ENCODE measurements around the gene USP46. TPM values are rescaled to one million over a fixed set of nuclear protein-coding genes. Genes with fewer than 3 reads are reported as not detected.

The USP46 gene
- total RNA-seq, 1 experiment from 2014 or later = 48.1 TPM

DNA sequence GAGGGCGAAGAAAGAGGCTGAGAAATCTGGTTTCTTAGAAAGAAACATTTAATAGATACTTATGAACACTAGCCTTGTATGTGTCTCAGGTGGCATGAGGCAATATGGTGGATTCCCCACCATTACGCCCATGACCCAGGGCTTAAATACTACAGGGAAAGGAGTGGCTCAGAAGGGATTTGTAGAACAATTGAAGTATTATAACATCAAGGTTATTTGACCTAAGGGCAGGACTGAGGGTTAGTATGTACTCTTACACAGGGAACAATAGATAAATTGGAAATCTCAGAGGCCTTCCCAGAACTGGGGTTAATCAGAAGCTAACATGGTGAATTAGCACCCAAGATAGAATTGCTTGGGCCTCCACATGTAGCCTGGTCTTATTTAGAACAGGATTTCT lies 11.0 kb upstream of the USP46 start:
- POLR2A ChIA-PET = interaction anchor here (1.0 kb wide), 1 partner anchor 42 kb away, joined by 3 read pairs; no protein-coding TSS in a partner anchor
- no peak for TF ChIP-seq TCF7 (CRISPR knock-in tag; IDR thresholded peaks at IDR 0.05; ENCODE audit: low read depth)
- no peak for TF ChIP-seq NR3C1 (CRISPR knock-in tag; conservative IDR thresholded peaks at IDR 0.05; ENCODE audit: low read depth)
- no peak for TF ChIP-seq GRHL2 (CRISPR knock-in tag; IDR thresholded peaks at IDR 0.05; ENCODE audit: insufficient replicate concordance, severe bottlenecking)
- TF ChIP-seq ZNF138 (CRISPR knock-in tag; conservative IDR thresholded peaks at IDR 0.05) = no peak
- TF ChIP-seq FOXP1 (CRISPR knock-in tag; IDR thresholded peaks at IDR 0.05; ENCODE audit: borderline replicate concordance) = no peak
- TF ChIP-seq, protein P1, sequence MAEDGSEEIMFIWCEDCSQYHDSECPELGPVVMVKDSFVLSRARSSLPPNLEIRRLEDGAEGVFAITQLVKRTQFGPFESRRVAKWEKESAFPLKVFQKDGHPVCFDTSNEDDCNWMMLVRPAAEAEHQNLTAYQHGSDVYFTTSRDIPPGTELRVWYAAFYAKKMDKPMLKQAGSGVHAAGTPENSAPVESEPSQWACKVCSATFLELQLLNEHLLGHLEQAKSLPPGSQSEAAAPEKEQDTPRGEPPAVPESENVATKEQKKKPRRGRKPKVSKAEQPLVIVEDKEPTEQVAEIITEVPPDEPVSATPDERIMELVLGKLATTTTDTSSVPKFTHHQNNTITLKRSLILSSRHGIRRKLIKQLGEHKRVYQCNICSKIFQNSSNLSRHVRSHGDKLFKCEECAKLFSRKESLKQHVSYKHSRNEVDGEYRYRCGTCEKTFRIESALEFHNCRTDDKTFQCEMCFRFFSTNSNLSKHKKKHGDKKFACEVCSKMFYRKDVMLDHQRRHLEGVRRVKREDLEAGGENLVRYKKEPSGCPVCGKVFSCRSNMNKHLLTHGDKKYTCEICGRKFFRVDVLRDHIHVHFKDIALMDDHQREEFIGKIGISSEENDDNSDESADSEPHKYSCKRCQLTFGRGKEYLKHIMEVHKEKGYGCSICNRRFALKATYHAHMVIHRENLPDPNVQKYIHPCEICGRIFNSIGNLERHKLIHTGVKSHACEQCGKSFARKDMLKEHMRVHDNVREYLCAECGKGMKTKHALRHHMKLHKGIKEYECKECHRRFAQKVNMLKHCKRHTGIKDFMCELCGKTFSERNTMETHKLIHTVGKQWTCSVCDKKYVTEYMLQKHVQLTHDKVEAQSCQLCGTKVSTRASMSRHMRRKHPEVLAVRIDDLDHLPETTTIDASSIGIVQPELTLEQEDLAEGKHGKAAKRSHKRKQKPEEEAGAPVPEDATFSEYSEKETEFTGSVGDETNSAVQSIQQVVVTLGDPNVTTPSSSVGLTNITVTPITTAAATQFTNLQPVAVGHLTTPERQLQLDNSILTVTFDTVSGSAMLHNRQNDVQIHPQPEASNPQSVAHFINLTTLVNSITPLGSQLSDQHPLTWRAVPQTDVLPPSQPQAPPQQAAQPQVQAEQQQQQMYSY (CRISPR knock-in tag; IDR thresholded peaks at IDR 0.05) = no peak
- TF ChIP-seq CREM (CRISPR knock-in tag; IDR thresholded peaks at IDR 0.05) = no peak
- TF ChIP-seq ZNF423 (CRISPR knock-in tag; IDR thresholded peaks at IDR 0.05) = no peak
- TF ChIP-seq, protein P2, sequence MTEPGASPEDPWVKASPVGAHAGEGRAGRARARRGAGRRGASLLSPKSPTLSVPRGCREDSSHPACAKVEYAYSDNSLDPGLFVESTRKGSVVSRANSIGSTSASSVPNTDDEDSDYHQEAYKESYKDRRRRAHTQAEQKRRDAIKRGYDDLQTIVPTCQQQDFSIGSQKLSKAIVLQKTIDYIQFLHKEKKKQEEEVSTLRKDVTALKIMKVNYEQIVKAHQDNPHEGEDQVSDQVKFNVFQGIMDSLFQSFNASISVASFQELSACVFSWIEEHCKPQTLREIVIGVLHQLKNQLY (CRISPR knock-in tag; IDR thresholded peaks at IDR 0.05) = no peak
- TF ChIP-seq, protein P3, sequence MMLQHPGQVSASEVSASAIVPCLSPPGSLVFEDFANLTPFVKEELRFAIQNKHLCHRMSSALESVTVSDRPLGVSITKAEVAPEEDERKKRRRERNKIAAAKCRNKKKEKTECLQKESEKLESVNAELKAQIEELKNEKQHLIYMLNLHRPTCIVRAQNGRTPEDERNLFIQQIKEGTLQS (CRISPR knock-in tag; conservative IDR thresholded peaks at IDR 0.05) = no peak
- no peak for TF ChIP-seq EMX1 (CRISPR knock-in tag; IDR thresholded peaks at IDR 0.05)
- no peak for TF ChIP-seq TEAD4 (CRISPR knock-in tag; IDR thresholded peaks at IDR 0.05)
- TF ChIP-seq, protein P4, sequence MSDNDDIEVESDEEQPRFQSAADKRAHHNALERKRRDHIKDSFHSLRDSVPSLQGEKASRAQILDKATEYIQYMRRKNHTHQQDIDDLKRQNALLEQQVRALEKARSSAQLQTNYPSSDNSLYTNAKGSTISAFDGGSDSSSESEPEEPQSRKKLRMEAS (CRISPR knock-in tag; IDR thresholded peaks at IDR 0.05) = no peak
- no peak for TF ChIP-seq SOX15 (CRISPR knock-in tag; IDR thresholded peaks at IDR 0.05)
- no peak for TF ChIP-seq RELA (CRISPR knock-in tag; IDR thresholded peaks at IDR 0.05; ENCODE audit: borderline replicate concordance)
- no peak for TF ChIP-seq MYBL2 (CRISPR knock-in tag; IDR thresholded peaks at IDR 0.05)
- peaks cover 4% of the 10 kb centered on the region; the same call in 1 of the 2 replicates for H3K4me1 Mint-ChIP-seq
- peaks cover 13% of the 10 kb centered on the region for H3K9me3 Mint-ChIP-seq
- H3K36me3 Mint-ChIP-seq = peaks cover 9% of the 10 kb centered on the region; the same call in 1 of the 2 replicates
- DNase-seq (ENCODE audit: low spot score) (no peak), ATAC-seq (no peak)
- no peaks in the 10 kb centered on the region; the same call in 1 of the 2 replicates for H3K27me3 Mint-ChIP-seq (ENCODE audit: low read depth)
- H3K4me3 Mint-ChIP-seq = no peak overlapping the region
- CTCF ChIA-PET = no interaction called here
- H3K27ac Mint-ChIP-seq = no peak overlapping the region

DNA sequence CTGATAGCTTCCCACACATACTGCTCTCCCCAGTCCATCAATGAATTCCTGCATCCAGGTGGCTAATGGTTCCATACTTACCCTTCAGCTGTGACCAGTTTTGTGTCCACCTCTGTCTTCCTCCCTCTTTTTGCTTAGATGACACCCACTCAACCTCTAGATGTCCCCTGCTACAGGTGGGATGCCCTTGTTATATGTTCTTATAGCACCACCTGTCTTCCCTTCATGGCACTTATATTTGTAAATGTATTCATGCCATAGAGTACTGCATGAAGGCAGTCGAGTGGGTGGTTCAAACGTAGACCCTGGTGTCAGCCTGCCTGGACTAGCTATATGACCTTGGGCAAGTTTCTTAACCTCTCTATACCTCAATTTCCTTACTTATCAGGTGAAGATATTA lies 6.5 kb upstream of the USP46 start:
- H3K36me3 Mint-ChIP-seq = peaks cover 35% of the 10 kb centered on the region
- ChIA-PET POLR2A (no interaction called here), CTCF (interaction anchor here (1.4 kb wide), 1 partner anchor 78 kb away, joined by 3 read pairs; no protein-coding TSS in a partner anchor)
- H3K9me3 Mint-ChIP-seq = peaks cover 31% of the 10 kb centered on the region
- peaks cover 4% of the 10 kb centered on the region for H3K27me3 Mint-ChIP-seq (ENCODE audit: low read depth)
- DNase-seq (ENCODE audit: low spot score) (no peak), ATAC-seq (peak; percentile 64)
- H3K4me3 Mint-ChIP-seq = no peak overlapping the region
- no peak overlapping the region for H3K27ac Mint-ChIP-seq
- peaks cover 15% of the 10 kb centered on the region for H3K4me1 Mint-ChIP-seq
- TF ChIP-seq, protein P5, sequence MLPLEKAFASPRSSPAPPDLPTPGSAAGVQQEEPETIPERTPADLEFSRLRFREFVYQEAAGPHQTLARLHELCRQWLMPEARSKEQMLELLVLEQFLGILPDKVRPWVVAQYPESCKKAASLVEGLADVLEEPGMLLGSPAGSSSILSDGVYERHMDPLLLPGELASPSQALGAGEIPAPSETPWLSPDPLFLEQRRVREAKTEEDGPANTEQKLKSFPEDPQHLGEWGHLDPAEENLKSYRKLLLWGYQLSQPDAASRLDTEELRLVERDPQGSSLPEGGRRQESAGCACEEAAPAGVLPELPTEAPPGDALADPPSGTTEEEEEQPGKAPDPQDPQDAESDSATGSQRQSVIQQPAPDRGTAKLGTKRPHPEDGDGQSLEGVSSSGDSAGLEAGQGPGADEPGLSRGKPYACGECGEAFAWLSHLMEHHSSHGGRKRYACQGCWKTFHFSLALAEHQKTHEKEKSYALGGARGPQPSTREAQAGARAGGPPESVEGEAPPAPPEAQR (CRISPR knock-in tag; IDR thresholded peaks at IDR 0.05) = no peak
- TF ChIP-seq NFE2L1 (CRISPR knock-in tag; IDR thresholded peaks at IDR 0.05) (no peak), CBFB (CRISPR knock-in tag; IDR thresholded peaks at IDR 0.05; ENCODE audit: low read depth) (no peak), ZNF219 (CRISPR knock-in tag; IDR thresholded peaks at IDR 0.05; ENCODE audit: borderline replicate concordance) (no peak), KAT7 (CRISPR knock-in tag; IDR thresholded peaks at IDR 0.05; ENCODE audit: borderline replicate concordance) (no peak), RELA (CRISPR knock-in tag; IDR thresholded peaks at IDR 0.05; ENCODE audit: borderline replicate concordance) (no peak), ZNF121 (CRISPR knock-in tag; IDR thresholded peaks at IDR 0.05) (no peak)
- TF ChIP-seq, protein P6, sequence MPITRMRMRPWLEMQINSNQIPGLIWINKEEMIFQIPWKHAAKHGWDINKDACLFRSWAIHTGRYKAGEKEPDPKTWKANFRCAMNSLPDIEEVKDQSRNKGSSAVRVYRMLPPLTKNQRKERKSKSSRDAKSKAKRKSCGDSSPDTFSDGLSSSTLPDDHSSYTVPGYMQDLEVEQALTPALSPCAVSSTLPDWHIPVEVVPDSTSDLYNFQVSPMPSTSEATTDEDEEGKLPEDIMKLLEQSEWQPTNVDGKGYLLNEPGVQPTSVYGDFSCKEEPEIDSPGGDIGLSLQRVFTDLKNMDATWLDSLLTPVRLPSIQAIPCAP (CRISPR knock-in tag; IDR thresholded peaks at IDR 0.05) = no peak
